ENCODE results near the gene RNASEH1.

DNA sequence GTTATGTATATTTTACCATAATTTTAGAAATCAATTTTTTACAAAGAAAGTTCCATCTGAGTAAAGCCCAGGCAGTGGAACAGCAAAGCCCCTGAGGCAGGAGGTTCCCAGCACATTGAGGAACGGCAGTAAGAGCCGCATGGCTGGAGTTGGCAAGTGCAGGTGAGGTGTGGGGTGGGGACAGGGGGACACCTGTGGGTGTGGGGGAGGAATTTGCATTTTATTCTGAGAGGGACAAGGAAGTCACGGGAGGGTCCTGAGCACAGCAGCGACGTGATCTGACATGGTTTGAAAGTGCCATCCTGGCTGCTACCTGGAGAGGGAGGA is 22.7 kb downstream of the RNASEH1 start:
- TF ChIP-seq, protein P1, sequence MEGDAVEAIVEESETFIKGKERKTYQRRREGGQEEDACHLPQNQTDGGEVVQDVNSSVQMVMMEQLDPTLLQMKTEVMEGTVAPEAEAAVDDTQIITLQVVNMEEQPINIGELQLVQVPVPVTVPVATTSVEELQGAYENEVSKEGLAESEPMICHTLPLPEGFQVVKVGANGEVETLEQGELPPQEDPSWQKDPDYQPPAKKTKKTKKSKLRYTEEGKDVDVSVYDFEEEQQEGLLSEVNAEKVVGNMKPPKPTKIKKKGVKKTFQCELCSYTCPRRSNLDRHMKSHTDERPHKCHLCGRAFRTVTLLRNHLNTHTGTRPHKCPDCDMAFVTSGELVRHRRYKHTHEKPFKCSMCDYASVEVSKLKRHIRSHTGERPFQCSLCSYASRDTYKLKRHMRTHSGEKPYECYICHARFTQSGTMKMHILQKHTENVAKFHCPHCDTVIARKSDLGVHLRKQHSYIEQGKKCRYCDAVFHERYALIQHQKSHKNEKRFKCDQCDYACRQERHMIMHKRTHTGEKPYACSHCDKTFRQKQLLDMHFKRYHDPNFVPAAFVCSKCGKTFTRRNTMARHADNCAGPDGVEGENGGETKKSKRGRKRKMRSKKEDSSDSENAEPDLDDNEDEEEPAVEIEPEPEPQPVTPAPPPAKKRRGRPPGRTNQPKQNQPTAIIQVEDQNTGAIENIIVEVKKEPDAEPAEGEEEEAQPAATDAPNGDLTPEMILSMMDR (IDR thresholded peaks at IDR 0.05): no peak
- TF ChIP-seq EZH2 (IDR thresholded peaks at IDR 0.05): no peak
- no peak for TF ChIP-seq EZH2phosphoT487 (IDR thresholded peaks at IDR 0.05)
